CD4-positive, alpha-beta T cell (primary cell): Measurements from ENCODE around the gene CXCL14. TPM values are rescaled to one million over a fixed set of nuclear protein-coding genes. Genes with fewer than 3 reads are reported as not detected.

Source experiments
- ATAC-seq: fragments of 200-7000 bp; cut with Tn5 transposase; one replicate; pipeline ENCODE4 v1.10.0; 2022; ENCODE audit warnings: mild to moderate bottlenecking; ENCODE audit not compliant: poor library complexity
- CTCF ChIA-PET: fragments of 350-600 bp; sonication (Branson Sonifier 250); formaldehyde crosslinking; loops from one replicate; lab custom pipeline; 2021; ENCODE audit warnings: antibody characterized with exemption, inconsistent platforms; lab: Charles Lee
- POLR2A ChIA-PET: fragments of 350-600 bp; sonication (Branson Sonifier 250); formaldehyde crosslinking; loops from one replicate; lab custom pipeline; 2021; ENCODE audit warnings: antibody characterized with exemption, inconsistent platforms; lab: Charles Lee
- DNase-seq, 14 experiments: peaks; one replicate each; pipeline ENCODE4 v3.0.0-alpha.2; 2013 to 2020; ENCODE audit warnings: mixed read lengths in 2 of 14
- H3K27ac ChIP-seq, 2 donors: one replicate each; pipeline versions ENCODE4 v1.5.1 to v1.7.0; 2013; ENCODE audit warnings: low read length in 2 of 2, low read depth in 1 of 2, mild to moderate bottlenecking in 1 of 2
- H3K27me3 ChIP-seq, 2 experiments: 1 replicate in 1 of 2; 2 replicates in 1 of 2; pipeline versions ENCODE4 v1.6.1 to v1.7.0; 2013; ENCODE audit warnings: low read length in 2 of 2, control low read depth in 1 of 2, mild to moderate bottlenecking in 1 of 2, moderate library complexity in 1 of 2; ENCODE audit not compliant: insufficient read depth in 2 of 2, control insufficient read depth in 1 of 2
- H3K36me3 ChIP-seq: one replicate; pipeline ENCODE4 v1.6.1; 2013; ENCODE audit warnings: low read length, control low read depth; ENCODE audit not compliant: insufficient read depth
- H3K4me1 ChIP-seq: one replicate; pipeline ENCODE4 v1.6.1; 2013; ENCODE audit warnings: low read length, control low read depth; ENCODE audit not compliant: insufficient read depth
- H3K4me3 ChIP-seq: one replicate; pipeline ENCODE4 v1.5.1; 2013; ENCODE audit warnings: mild to moderate bottlenecking, low read length, moderate library complexity
- H3K9me3 ChIP-seq, 2 experiments: 1 replicate in 1 of 2; 2 replicates in 1 of 2; pipeline versions ENCODE4 v1.6.1 to v1.7.0; 2013; ENCODE audit warnings: low read length in 2 of 2, mild to moderate bottlenecking in 2 of 2, control low read depth in 1 of 2, moderate library complexity in 1 of 2; ENCODE audit not compliant: control insufficient read depth in 1 of 2, insufficient read depth in 1 of 2
- H3K27ac Mint-ChIP-seq: one replicate; pipeline ENCODE4 v1.8.0; 2020; ENCODE audit warnings: mixed read lengths
- H3K27me3 Mint-ChIP-seq: one replicate; pipeline ENCODE4 v1.8.0; 2021; ENCODE audit warnings: mixed read lengths
- H3K36me3 Mint-ChIP-seq: one replicate; pipeline ENCODE4 v1.8.0; 2021; ENCODE audit warnings: low read depth, mixed read lengths
- H3K4me1 Mint-ChIP-seq: one replicate; pipeline ENCODE4 v1.8.0; 2021; ENCODE audit warnings: low read depth, mixed read lengths
- H3K4me3 Mint-ChIP-seq: one replicate; pipeline ENCODE4 v1.8.0; 2020; ENCODE audit warnings: mild to moderate bottlenecking, mixed read lengths
- H3K9me3 Mint-ChIP-seq: one replicate; pipeline ENCODE4 v1.8.0; 2020; ENCODE audit warnings: mixed read lengths
- CTCF ChIP-seq: fragments of 200-600 bp; IDR thresholded peaks from one replicate; pipeline ENCODE4 v1.8.0; 2022; ENCODE audit warnings: antibody characterized with exemption, mild to moderate bottlenecking
- intact Hi-C, 2 experiments: fragments of 100-400 bp; cut with DNase I in 1 of 2; cut with micrococcal nuclease in 1 of 2; formaldehyde crosslinking; loops; one replicate each; pipeline versions ENCODE4 v1.15.1 to v1.9.0; 2023 to 2025; cut with DNase I, micrococcal nuclease
- total RNA-seq, 174 experiments: library from RNA in 2 of 174; stranded (reverse) in 2 of 174; gene quantifications; one replicate each; pipeline ENCODE4 v1.2.3 and lab custom pipeline; 2021 to 2026

The CXCL14 gene
- total RNA-seq, 2 experiments from 2014 or later: not detected

DNA sequence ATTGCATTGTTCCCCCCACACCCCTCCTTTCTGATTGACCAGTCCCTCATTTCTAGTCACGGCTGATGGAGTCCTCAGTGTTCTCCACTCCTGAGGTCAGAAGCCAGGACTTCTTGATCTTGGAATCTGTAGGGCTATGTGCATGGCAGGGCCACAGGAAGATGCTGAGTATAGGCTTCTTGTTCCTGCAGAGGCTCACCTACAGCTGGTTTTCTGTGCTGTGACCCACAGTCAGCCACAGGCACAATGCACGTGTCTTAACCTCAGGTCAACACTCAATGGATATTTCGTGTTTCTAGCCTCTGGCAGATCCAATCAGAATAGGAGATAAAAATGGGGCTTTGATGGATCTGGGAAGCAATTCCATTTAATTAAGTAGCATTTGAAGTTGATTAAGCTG is 14.3 kb upstream of the CXCL14 start:
- ATAC-seq (no peak), DNase-seq (no peak)
- H3K4me3 ChIP-seq: no peak overlapping the region
- no peaks in the 10 kb centered on the region for H3K36me3 ChIP-seq
- no peak for TF ChIP-seq CTCF
- H3K27ac ChIP-seq: no peak overlapping the region
- ChIA-PET CTCF (no interaction called here), POLR2A (no interaction called here)
- H3K27me3 ChIP-seq: no peaks in the 10 kb centered on the region
- Mint-ChIP-seq H3K27me3 (peaks cover 15% of the 10 kb centered on the region), H3K9me3 (no peaks in the 10 kb centered on the region), H3K27ac (no peak overlapping the region), H3K4me1 (no peaks in the 10 kb centered on the region), H3K4me3 (no peak overlapping the region), H3K36me3 (no peaks in the 10 kb centered on the region)
- intact Hi-C loops: no loop called here
- H3K4me1 ChIP-seq: no peaks in the 10 kb centered on the region
- peaks cover 0 to 4% of the 10 kb centered on the region in 2 experiments for H3K9me3 ChIP-seq

GRCh38 chr5:135592312-135593045 is 13.7 kb upstream of the CXCL14 start:
- ChIA-PET POLR2A (no interaction called here), CTCF (no interaction called here)
- no peak for TF ChIP-seq CTCF
- H3K4me3 ChIP-seq: no peak overlapping the region
- no peaks in the 10 kb centered on the region for H3K9me3 Mint-ChIP-seq
- no peak overlapping the region for H3K27ac Mint-ChIP-seq
- H3K27ac ChIP-seq: no peak overlapping the region
- no peak overlapping the region for H3K4me3 Mint-ChIP-seq
- intact Hi-C loops: no loop called here
- H3K36me3 Mint-ChIP-seq: no peaks in the 10 kb centered on the region
- H3K4me1 Mint-ChIP-seq: no peaks in the 10 kb centered on the region
- no peak for DNase-seq
- H3K9me3 ChIP-seq: peaks cover 0 to 4% of the 10 kb centered on the region in 2 experiments
- H3K36me3 ChIP-seq: no peaks in the 10 kb centered on the region
- ATAC-seq: no peak
- H3K27me3 Mint-ChIP-seq: peaks cover 13% of the 10 kb centered on the region
- no peaks in the 10 kb centered on the region for H3K27me3 ChIP-seq
- H3K4me1 ChIP-seq: no peaks in the 10 kb centered on the region

DNA sequence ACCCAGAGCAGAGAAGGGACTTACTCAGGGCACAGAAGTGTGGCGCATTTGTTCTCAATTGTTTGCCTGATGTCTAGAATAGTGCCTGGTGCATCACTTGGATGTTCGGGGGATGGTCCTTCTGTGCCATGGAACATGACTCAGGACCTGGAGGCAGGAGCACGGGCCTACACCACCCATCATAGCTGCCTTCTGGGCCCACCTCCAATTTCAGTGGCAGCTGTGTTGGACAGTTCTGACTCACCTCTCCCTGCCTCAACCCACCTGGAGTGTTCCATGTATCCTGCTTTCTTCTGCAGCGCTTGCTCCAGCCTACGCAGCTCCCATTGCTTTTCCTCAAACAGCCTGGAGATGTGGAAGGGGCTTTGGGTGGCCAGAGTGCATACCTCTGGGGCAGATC is 12.5 kb upstream of the CXCL14 start:
- Mint-ChIP-seq H3K4me3 (no peak overlapping the region), H3K27ac (no peak overlapping the region), H3K27me3 (peaks cover 13% of the 10 kb centered on the region), H3K9me3 (no peaks in the 10 kb centered on the region), H3K36me3 (no peaks in the 10 kb centered on the region), H3K4me1 (no peaks in the 10 kb centered on the region)
- H3K27me3 ChIP-seq: no peaks in the 10 kb centered on the region
- TF ChIP-seq CTCF: no peak
- DNase-seq (no peak), ATAC-seq (no peak)
- intact Hi-C loops: no loop called here
- H3K27ac ChIP-seq: no peak overlapping the region
- no peak overlapping the region for H3K4me3 ChIP-seq
- ChIA-PET CTCF (no interaction called here), POLR2A (no interaction called here)
- no peaks in the 10 kb centered on the region for H3K4me1 ChIP-seq
- no peaks in the 10 kb centered on the region for H3K9me3 ChIP-seq
- no peaks in the 10 kb centered on the region for H3K36me3 ChIP-seq
